Measurements from ENCODE around the gene SLC25A36. TPM values are rescaled to one million over a fixed set of nuclear protein-coding genes. Genes with fewer than 3 reads are reported as not detected.

SLC25A36 gene
- total and polyA plus RNA-seq, 4 donors: 1.5 to 20.5 (median 5.4) TPM

- Histone ChIP-seq H3K4me1 (ENCODE audit: control insufficient read depth in 4 of 4, insufficient read depth in 4 of 4, low read length in 3 of 4) (no peaks in the 10 kb centered on the region), H3K9me3 (ENCODE audit: control insufficient read depth in 4 of 4, low read length in 3 of 4) (peaks cover 0 to 4% (median 0%) of the 10 kb centered on the region in 4 donors), H3K27me3 (ENCODE audit: control insufficient read depth in 4 of 4, insufficient read depth in 4 of 4, low read length in 3 of 4) (peaks cover 0 to 20% (median 10%) of the 10 kb centered on the region in 4 donors), H3K4me3 (ENCODE audit: low read depth in 1 of 3, low read length in 3 of 3) (no peak overlapping the region), H3K36me3 (ENCODE audit: control insufficient read depth in 4 of 4, insufficient read depth in 3 of 4, low read depth in 1 of 4, low read length in 3 of 4) (no peaks in the 10 kb centered on the region), H3K27ac (ENCODE audit: low read depth in 1 of 2, low read length in 2 of 2) (no peak overlapping the region), H3K9ac (ENCODE audit: low read depth in 1 of 2, low read length in 2 of 2) (no peak overlapping the region)
- WGBS: 48% methylated on average over 3 of the region's 3 CpGs
- TF ChIP-seq CTCF (IDR thresholded peaks at IDR 0.05; ENCODE audit: low read depth, low read length, missing input control): no peak
- no peak for TF ChIP-seq YY1 (IDR thresholded peaks at IDR 0.05)
- no peak for TF ChIP-seq MAX (IDR thresholded peaks at IDR 0.05)
- TF ChIP-seq FOXA2 (IDR thresholded peaks at IDR 0.05): no peak
- TF ChIP-seq TAF1 (conservative IDR thresholded peaks at IDR 0.05): no peak
- no peak for TF ChIP-seq FOXA1 (IDR thresholded peaks at IDR 0.05)
- no peak for TF ChIP-seq REST (IDR thresholded peaks at IDR 0.05)
- TF ChIP-seq JUND (IDR thresholded peaks at IDR 0.05): no peak
- TF ChIP-seq ATF3 (IDR thresholded peaks at IDR 0.05): no peak
- no peak for TF ChIP-seq ZBTB33 (IDR thresholded peaks at IDR 0.05)
- no peak for TF ChIP-seq SP1 (IDR thresholded peaks at IDR 0.05)
- no peak for TF ChIP-seq RAD21 (IDR thresholded peaks at IDR 0.05)
- DNase-seq (ENCODE audit: low spot score): no peak
Observed at GRCh38 chr3:140927279-140928069, 14.2 kb upstream of the SLC25A36 start.

GRCh38 chr3:140929446-140929845, 12.2 kb upstream of the SLC25A36 start:
- 92% methylated on average over 1 of the region's 1 CpG for WGBS
- TF ChIP-seq GABPA (IDR thresholded peaks at IDR 0.05 in 1 of 2, conservative IDR thresholded peaks at IDR 0.05 in 1 of 2) (no peak), CTCF (IDR thresholded peaks at IDR 0.05; ENCODE audit: low read depth, low read length, missing input control) (no peak), FOXA1 (IDR thresholded peaks at IDR 0.05) (no peak), YY1 (IDR thresholded peaks at IDR 0.05) (no peak), ZBTB33 (IDR thresholded peaks at IDR 0.05) (no peak), HNF4G (IDR thresholded peaks at IDR 0.05) (no peak), HNF4A (conservative IDR thresholded peaks at IDR 0.05) (no peak), ATF3 (IDR thresholded peaks at IDR 0.05) (no peak), RAD21 (IDR thresholded peaks at IDR 0.05) (no peak), MAX (IDR thresholded peaks at IDR 0.05) (no peak)

More at GRCh38 chr3:140929446-140929845, 12.2 kb upstream of the SLC25A36 start:
- no peak overlapping the region for H3K4me3 ChIP-seq (ENCODE audit: low read depth in 1 of 3, low read length in 3 of 3)
- peaks cover 0 to 23% (median 10%) of the 10 kb centered on the region in 4 donors for H3K27me3 ChIP-seq (ENCODE audit: control insufficient read depth in 4 of 4, insufficient read depth in 4 of 4, low read length in 3 of 4)
- H3K36me3 ChIP-seq (ENCODE audit: control insufficient read depth in 4 of 4, insufficient read depth in 3 of 4, low read depth in 1 of 4, low read length in 3 of 4): no peaks in the 10 kb centered on the region
- no peak for DNase-seq (ENCODE audit: low spot score)
- H3K9ac ChIP-seq (ENCODE audit: low read depth in 1 of 2, low read length in 2 of 2): no peak overlapping the region
- H3K4me1 ChIP-seq (ENCODE audit: control insufficient read depth in 4 of 4, insufficient read depth in 4 of 4, low read length in 3 of 4): no peaks in the 10 kb centered on the region
- no peak overlapping the region for H3K27ac ChIP-seq (ENCODE audit: low read depth in 1 of 2, low read length in 2 of 2)
- no peaks in the 10 kb centered on the region for H3K9me3 ChIP-seq (ENCODE audit: control insufficient read depth in 4 of 4, low read length in 3 of 4)
